PFSK-1 (cell line): ENCODE data around the gene TIGD6.

Experiments
- POLR2AphosphoS5 ChIP-seq: IDR thresholded peaks from 2 replicates; pipeline ENCODE4 v1.6.1; 2012; ENCODE audit warnings: low read depth, mild to moderate bottlenecking, control low read depth, low read length, moderate library complexity
- SIN3A ChIP-seq: IDR thresholded peaks from 2 replicates; pipeline ENCODE4 v1.6.1; 2012; ENCODE audit warnings: mild to moderate bottlenecking, low read length, moderate library complexity, borderline replicate concordance; ENCODE audit not compliant: insufficient read depth

- no peak for TF ChIP-seq POLR2AphosphoS5
- TF ChIP-seq SIN3A = no peak
Observed at GRCh38 chr5:150033334-150033733, 32.9 kb upstream of the TIGD6 start.
